DMS153 treated with DMSO at 0.1 percent for 48 hours (cell line): Measurements from ENCODE around the gene UBE2J2.
"Not testable (repeated sequence)": the region's sequence is repeated elsewhere in the genome, so short reads cannot be mapped to it uniquely, and the experiment has no call there.

ENCODE experiments used
- DNase-seq: peaks from one replicate; lab custom pipeline; 2025; ENCODE audit not compliant: unreplicated experiment; lab: John Stamatoyannopoulos, UW

The UBE2J2 gene

GRCh38 chr1:1259540-1259939 is 14.1 kb downstream of the UBE2J2 start:
- no peak for DNase-seq

DNA sequence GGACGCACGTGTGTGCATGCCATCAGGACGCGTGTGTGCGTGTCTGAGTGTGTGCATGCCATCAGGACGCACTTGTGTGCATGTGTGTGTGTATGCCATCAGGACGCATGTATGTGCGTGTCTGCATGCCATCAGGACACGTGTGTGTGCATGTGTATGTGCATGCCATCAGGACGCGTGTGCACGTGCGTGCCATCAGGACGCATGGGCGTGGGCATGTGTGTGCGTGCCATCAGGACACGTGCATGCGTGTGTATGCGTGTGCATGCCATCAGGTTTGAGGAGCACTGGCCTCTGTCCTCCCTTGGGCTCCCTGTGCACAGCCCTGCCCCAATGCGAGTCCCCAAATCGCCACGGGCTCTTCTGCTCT is 14.6 kb downstream of the UBE2J2 start:
- no peak for DNase-seq

- no peak for DNase-seq
Measured at GRCh38 chr1:1256956-1257871, 16.4 kb downstream of the UBE2J2 start.

DNA sequence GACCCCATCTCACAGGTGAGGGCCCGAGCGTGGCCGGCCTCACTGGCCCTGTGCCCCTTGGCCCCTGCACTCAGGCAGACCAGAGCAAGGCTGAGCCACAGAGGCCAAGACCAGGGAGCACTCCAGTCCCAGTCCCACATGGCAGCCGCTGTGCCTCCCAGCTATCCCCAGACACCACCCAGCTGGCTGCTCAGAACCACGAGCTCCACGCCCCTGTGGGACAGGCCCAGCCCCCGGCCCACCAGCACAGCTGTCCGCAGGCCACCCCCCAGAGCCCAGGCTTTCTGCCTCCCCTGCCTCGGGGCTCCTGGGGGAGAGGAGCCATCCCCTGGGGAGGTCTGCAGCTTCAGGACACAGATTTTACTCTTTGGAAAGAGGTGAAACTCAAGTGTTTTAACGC is 18.0 kb downstream of the UBE2J2 start:
- DNase-seq: no peak

- no peak for DNase-seq
Measured at GRCh38 chr1:1255078-1255477, 18.6 kb downstream of the UBE2J2 start.

- DNase-seq: no peak
Measured at GRCh38 chr1:1254667-1254998, 19.0 kb downstream of the UBE2J2 start.

DNA sequence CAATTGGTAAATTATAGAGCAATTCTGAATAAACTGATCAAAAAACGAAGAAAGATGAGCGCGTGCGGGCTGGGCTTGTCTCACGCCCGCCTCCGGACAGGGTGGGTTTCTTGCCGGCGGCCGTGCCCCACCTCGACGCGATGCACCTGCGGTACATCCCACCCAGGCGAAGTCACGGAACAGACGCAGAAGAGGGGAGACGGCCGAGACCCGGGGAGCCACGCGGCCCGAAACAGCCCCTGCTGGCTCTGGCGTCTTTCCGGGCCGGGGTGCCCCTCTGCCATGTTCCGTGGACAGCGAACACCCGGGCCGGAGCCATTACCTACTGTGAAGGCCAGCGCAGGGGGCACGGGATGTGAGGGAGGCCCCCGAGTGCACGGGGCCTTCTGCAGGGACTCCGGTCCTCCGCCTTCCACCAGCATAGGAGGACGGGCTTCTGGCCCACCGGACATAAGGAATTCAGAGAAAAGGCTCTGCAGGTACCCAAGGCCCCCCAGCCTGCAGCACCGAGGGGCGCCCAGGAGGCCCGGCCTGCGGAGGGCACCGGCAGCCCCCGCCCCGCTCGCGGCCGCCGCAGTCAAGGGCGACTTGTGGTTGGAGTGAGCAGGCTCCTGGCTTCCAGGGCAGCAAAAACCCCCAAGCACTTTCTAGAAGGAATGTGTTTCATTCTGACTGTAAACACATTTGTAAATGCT is 19.5 kb downstream of the UBE2J2 start:
- DNase-seq: no peak

DNA sequence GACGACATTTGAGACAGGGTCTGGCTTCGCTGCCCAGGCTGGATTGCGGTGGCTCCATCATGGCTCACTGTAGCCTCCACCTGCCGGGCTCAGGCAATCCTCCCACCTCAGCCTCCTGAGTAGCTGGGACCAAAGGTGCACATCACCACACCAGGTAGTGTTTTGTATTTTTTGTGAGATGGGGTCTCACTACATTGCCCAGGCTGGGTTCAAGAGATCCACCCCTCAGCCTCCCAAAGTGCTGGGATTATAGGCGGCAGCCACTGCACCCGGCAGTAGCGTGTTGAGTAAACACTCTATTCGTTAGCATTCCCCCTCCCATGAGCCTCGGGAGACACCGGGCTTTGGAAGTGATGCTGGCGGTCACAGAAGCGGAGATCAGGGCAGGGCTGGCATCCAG is 20.3 kb downstream of the UBE2J2 start:
- DNase-seq: no peak

- DNase-seq: peak; percentile 92
Measured at GRCh38 chr1:1250786-1251284, 22.8 kb downstream of the UBE2J2 start.

DNA sequence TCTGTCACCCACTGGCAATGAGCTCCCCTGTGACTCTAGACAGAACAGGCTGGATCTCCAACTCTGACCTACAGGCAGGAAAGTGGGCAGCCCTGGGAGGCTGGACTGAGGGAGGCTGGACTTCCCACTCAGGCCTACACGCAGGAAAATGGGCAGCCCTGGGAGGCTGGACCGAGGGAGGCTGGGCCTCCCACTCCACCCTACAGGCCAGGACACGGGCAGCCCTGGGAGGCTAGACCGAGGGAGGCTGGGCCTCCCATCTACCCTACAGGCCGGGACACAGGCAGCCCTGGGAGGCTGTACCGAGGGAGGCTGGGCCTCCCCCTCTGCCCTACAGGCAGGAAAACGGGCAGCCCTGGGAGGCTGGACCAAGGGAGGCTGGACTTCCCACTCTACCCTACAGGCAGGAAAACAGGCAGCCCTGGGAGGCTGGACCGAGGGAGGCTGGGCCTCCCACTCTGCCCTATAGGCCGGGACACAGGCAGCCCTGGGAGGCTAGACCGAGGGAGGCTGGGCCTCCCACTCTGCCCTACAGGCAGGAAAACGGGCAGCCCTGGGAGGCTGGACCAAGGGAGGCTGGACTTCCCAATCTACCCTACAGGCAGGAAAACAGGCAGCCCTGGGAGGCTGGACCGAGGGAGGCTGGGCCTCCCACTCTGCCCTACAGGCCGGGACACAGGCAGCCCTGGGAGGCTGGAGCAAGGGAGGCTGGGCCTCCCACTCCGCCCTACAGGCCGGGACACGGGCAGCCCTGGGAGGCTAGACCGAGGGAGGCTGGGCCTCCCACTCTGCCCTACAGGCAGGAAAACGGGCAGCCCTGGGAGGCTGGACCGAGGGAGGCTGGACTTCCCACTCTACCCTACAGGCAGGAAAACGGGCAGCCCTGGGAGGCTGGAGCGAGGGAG is 25.4 kb downstream of the UBE2J2 start:
- not testable (repeated sequence) for DNase-seq

DNA sequence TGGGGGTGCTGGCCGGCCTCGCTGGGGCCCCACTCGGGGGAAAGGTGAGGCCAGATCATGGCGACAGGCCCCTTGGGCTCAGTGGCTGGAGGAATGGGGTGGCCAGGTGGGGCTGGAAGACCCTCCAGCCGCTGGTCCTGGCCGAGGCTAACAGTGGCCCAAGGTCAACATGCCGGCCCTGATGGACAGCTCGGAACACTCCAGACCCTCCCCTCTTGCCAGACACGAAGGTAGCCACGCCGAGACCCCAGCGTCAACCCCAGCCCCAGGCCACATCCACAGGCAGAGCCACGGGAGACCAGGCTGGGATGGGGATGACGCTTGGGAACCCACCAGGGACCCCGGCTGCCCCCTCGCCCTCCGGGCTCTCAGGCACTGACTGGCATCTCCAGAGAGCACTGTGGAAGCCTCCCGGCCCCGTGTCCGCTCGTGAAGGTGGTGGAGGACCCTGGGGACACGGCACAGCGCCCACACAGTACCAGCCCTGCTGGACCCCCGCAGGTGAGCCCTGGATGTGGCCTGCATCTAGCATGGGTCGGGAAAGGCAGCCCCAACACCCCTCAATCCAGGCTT is 26.2 kb downstream of the UBE2J2 start:
- no peak for DNase-seq

- DNase-seq: no peak
Measured at GRCh38 chr1:1246577-1247340, 26.9 kb downstream of the UBE2J2 start, which contains the start of gene C1QTNF12. C1QTNF12 (minus strand) TSS chr1:1246722; CDS start chr1:1246690, 32 bp downstream.

DNA sequence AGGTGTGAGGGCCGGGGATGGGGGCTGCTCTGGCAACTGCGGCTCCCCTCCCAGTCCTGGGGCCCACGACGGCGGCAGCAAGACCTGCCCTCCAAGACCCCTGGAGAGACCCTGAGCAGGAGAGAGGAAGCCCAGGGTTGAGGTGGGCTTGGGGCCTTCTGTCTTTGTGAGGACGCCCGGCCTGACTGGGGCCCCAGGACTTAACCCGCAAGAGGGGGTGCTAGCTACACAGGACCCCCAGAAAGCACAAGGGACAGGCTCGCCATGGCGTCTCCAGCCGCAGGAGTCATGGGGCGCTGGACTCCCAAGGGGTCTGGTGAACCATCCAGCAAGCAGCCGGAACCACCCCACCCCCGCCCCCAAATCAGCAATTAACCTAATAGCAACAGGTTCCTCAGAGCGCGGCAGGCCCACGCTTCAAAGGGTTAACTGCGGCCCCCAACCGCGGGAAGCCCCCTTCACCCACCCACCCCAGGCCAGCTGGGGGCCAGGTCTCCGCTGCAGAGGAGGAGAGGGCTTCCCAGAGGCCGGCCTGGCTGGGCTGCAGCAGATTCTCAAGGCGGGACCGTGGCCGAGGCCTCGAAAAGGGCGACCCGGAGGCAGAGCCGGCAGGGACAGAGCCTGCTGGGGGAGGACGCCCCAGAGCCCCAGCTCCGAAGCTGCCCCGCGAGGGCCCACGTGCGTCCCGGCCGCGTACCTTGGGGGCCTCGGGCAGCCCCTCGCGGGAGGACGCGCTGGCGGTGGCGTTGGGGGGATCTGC is 27.7 kb downstream of the UBE2J2 start:
- no peak for DNase-seq

- no peak for DNase-seq
Measured at GRCh38 chr1:1245178-1245816, 28.4 kb downstream of the UBE2J2 start.

DNA sequence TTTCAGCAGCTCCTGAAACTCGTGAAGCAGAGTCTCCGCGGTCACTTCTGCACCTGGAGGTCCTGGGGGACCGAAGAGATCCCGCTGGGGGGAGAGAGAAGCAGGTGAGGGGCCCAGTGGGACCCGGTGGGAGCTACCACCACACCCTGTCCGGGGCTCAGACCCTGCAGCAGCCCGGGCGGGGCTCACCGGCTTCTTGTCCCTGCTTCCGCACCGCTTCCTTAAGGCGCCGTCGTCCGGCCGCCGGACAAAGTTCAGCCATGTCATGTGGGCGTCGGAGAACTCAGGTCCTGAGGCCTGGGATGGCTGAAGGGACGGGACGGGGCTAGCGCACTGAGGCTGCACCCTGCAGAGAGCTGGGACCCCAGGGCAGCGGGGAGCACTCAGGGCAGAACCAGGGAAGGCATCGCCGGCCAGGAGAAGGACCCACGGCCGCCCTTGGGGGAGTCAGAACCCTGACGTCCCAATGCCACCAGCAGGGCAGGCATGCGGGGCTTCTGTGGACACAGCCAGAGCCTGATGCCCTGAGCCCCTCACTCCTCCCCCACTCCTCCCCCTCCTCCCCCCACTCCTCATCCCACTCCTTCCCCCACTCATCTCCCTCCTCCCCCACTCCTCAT is 29.4 kb downstream of the UBE2J2 start:
- DNase-seq: no peak

GRCh38 chr1:1243807-1244191 is 29.9 kb downstream of the UBE2J2 start:
- DNase-seq: no peak

DNA sequence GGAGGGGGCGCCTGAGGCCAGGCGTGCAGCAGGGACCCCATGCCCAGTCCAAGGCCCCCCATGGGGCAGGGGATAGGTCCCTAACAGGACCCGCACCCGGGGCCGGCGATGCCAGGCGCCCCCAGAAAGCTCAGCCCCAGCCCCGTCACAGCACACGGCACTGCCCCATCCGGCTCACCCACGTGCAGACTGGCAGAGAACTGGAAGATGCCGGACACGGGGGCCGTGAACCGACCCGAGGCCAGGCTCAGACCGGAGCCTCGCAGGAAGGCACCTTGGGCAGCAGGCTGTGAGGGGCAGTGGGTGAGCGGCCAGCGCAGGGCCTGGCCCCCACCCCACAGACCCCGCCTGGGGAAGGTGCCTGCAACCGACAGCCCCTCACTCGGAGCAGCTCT is 30.4 kb downstream of the UBE2J2 start:
- DNase-seq: no peak

GRCh38 chr1:1242461-1243265 is 31.0 kb downstream of the UBE2J2 start:
- DNase-seq: no peak
